Stimulated activated naive CD8-positive, alpha-beta T cell treated with anti-CD3 and anti-CD28 coated beads, Interleukin-15, Interleukin-2, amounts not matched to agents 100 ng/mL and 50 ng/mL, for 24 hours (primary cell): Measurements from ENCODE around the gene MX2.
"Not testable (repeated sequence)": the region's sequence is repeated elsewhere in the genome, so short reads cannot be mapped to it uniquely, and the experiment has no call there.

Experiments used
- H3K27ac Mint-ChIP-seq: one replicate; pipeline ENCODE4 v1.8.0; 2021; ENCODE audit warnings: mild to moderate bottlenecking, mixed read lengths
- H3K27me3 Mint-ChIP-seq: one replicate; pipeline ENCODE4 v1.8.0; 2021; ENCODE audit warnings: mixed read lengths
- H3K36me3 Mint-ChIP-seq: one replicate; pipeline ENCODE4 v1.8.0; 2021; ENCODE audit warnings: low read depth, mixed read lengths
- H3K4me1 Mint-ChIP-seq: one replicate; pipeline ENCODE4 v1.8.0; 2021; ENCODE audit warnings: low read depth, mixed read lengths
- H3K4me3 Mint-ChIP-seq: one replicate; pipeline ENCODE4 v1.8.0; 2021; ENCODE audit warnings: mild to moderate bottlenecking, mixed read lengths
- H3K9me3 Mint-ChIP-seq: one replicate; pipeline ENCODE4 v1.8.0; 2021; ENCODE audit warnings: mixed read lengths

MX2 gene

GRCh38 chr21:41350436-41351155 lies 11.2 kb upstream of the MX2 start:
- no peaks in the 10 kb centered on the region for H3K9me3 Mint-ChIP-seq
- H3K4me3 Mint-ChIP-seq: no peak overlapping the region
- H3K27me3 Mint-ChIP-seq: peaks cover 6% of the 10 kb centered on the region
- no peaks in the 10 kb centered on the region for H3K36me3 Mint-ChIP-seq
- no peaks in the 10 kb centered on the region for H3K4me1 Mint-ChIP-seq
- no peak overlapping the region for H3K27ac Mint-ChIP-seq

DNA sequence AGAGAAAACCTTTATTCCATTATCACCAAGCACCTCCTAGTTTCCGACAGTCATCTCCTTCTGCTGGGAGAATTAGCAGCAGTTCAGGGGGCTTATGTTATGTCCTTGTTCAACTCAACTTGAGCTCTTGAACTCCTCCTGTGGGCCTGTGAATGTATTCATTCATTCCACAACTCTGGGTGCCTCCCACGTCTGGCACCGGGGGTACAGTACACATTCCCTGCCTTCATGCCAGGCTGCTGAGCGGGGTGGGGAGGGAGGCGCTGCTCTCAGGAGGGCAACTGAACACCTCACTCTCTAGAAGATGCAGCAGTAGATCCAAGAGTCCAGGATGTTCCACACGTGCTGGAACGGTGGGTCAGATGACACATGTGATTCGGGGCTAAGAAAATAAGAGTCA lies 4.3 kb upstream of the MX2 start:
- no peak overlapping the region for H3K27ac Mint-ChIP-seq
- no peaks in the 10 kb centered on the region for H3K27me3 Mint-ChIP-seq
- H3K4me3 Mint-ChIP-seq: no peak overlapping the region

GRCh38 chr21:41358193-41359166 lies 3.3 kb upstream of the MX2 start:
- no peaks in the 10 kb centered on the region for H3K27me3 Mint-ChIP-seq
- no peaks in the 10 kb centered on the region for H3K36me3 Mint-ChIP-seq
- H3K9me3 Mint-ChIP-seq: no peaks in the 10 kb centered on the region
- H3K27ac Mint-ChIP-seq: no peak overlapping the region
- no peak overlapping the region for H3K4me3 Mint-ChIP-seq
- H3K4me1 Mint-ChIP-seq: peaks cover 26% of the 10 kb centered on the region

More for the DNA sequence above, 4.3 kb upstream of the MX2 start:
- Mint-ChIP-seq H3K4me1 (peaks cover 18% of the 10 kb centered on the region), H3K9me3 (no peaks in the 10 kb centered on the region), H3K36me3 (no peaks in the 10 kb centered on the region)

- Mint-ChIP-seq H3K9me3 (no peaks in the 10 kb centered on the region), H3K36me3 (no peaks in the 10 kb centered on the region), H3K4me1 (peaks cover 31% of the 10 kb centered on the region), H3K27me3 (no peaks in the 10 kb centered on the region), H3K27ac (no peak overlapping the region), H3K4me3 (no peak overlapping the region)
Measured at GRCh38 chr21:41359286-41359685, 2.5 kb upstream of the MX2 start.

DNA sequence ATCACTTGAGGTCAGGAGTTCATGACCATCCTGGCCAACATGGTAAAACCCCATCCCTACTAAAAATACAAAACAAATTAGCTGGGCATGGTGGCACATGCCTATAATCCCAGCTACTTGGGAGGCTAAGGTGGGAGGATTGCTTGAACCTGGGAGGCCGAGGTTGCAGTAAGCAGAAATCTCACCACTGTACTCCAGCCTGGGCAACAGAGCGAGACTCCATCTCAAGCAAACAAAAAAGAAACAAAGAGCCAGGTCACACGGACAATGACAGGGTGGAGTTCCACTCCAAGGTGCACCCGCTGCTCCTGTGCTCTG lies 2.1 kb upstream of the MX2 start:
- not testable (repeated sequence) for H3K9me3 Mint-ChIP-seq, H3K27me3 Mint-ChIP-seq, H3K36me3 Mint-ChIP-seq, H3K27ac Mint-ChIP-seq, H3K4me3 Mint-ChIP-seq
- peaks cover 33% of the 10 kb centered on the region for H3K4me1 Mint-ChIP-seq

- Mint-ChIP-seq H3K4me3 (no peak overlapping the region), H3K4me1 (peaks cover 38% of the 10 kb centered on the region), H3K9me3 (no peaks in the 10 kb centered on the region), H3K36me3 (peaks cover 6% of the 10 kb centered on the region), H3K27me3 (no peaks in the 10 kb centered on the region), H3K27ac (peak overlapping the region; percentile 98)
Measured at GRCh38 chr21:41360072-41360821, 1.6 kb upstream of the MX2 start.

- Mint-ChIP-seq H3K36me3 (peaks cover 11% of the 10 kb centered on the region), H3K9me3 (no peaks in the 10 kb centered on the region), H3K27ac (peak overlapping the region; percentile 98), H3K4me1 (peaks cover 47% of the 10 kb centered on the region), H3K4me3 (peak overlapping the region; percentile 89), H3K27me3 (no peaks in the 10 kb centered on the region)
Measured at GRCh38 chr21:41361053-41361785, 608 bp upstream of the MX2 start.

GRCh38 chr21:41362605-41363369 lies 960 bp downstream of the MX2 start:
- H3K9me3 Mint-ChIP-seq: no peaks in the 10 kb centered on the region
- H3K27ac Mint-ChIP-seq: peak overlapping the region; percentile 98
- H3K27me3 Mint-ChIP-seq: no peaks in the 10 kb centered on the region
- peak overlapping the region; percentile 89 for H3K4me3 Mint-ChIP-seq
- H3K4me1 Mint-ChIP-seq: peaks cover 63% of the 10 kb centered on the region
- H3K36me3 Mint-ChIP-seq: peaks cover 12% of the 10 kb centered on the region

DNA sequence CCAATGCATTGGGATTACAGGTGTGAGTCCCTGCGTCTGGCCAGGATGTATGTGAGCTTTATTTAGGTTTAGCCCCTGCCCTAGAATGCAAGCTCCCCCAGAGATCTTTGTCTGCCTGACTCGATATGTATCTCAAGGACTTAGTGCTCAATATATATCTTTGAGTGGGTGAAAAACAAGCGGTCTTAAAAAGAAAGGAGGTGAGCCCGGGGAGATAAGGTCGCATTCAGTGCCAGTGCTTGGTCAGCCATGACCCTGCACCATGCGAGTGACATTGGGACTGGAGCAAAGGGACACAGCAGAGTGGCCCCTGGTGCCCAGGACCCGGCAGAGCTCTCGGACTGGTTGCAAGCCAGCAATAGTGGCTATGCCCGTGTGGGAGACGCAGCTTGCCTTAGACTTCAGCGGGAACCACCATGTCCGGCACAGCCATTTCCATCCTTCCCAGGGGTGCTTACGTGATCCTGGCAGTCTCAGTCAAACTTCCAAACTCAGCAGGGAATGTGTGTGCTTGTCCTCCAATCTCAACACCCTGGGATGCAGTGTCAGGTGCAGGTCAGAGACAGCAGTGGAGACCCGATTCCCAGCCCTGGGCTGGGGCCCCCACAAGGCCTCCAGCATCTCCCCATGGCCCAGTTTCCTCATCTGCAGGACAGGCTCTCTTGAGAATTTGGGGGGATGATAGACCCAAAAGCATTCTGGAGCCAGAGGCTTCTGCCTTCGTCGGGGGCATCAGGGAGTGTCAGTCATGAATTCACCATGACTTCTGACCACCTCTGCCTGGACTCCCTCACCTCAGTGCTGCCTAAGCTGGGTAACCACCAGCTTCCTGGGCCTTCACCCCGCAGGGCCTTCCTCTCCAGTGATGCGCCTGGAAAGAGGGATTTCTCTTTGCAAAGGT lies 1.8 kb downstream of the MX2 start:
- Mint-ChIP-seq H3K4me1 (peaks cover 71% of the 10 kb centered on the region), H3K27ac (peak overlapping the region; percentile 98), H3K4me3 (peak overlapping the region; percentile 89), H3K27me3 (no peaks in the 10 kb centered on the region), H3K9me3 (no peaks in the 10 kb centered on the region), H3K36me3 (peaks cover 18% of the 10 kb centered on the region)

DNA sequence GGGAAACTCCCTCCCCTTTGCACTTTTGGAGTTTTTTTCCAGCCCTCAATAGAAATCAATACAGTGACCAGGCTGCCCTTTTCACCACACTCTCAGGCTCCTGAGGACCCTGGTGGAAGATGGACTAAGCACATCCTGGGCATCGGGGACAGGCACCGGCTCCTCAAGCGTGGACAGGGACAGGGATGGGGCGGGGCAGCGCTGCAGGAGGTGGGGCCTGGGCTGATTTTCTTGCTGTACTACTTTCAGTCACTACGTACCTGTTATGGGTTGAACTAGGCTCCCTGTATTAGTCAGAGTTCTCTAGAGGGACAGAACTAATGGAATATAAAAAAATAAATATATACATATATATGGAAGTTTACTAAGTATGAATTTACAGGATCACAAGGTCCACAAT lies 2.5 kb downstream of the MX2 start:
- Mint-ChIP-seq H3K27ac (no peak overlapping the region), H3K36me3 (peaks cover 18% of the 10 kb centered on the region)

GRCh38 chr21:41365377-41366107 lies 3.7 kb downstream of the MX2 start:
- Mint-ChIP-seq H3K4me1 (peaks cover 86% of the 10 kb centered on the region), H3K27me3 (no peaks in the 10 kb centered on the region), H3K36me3 (peaks cover 18% of the 10 kb centered on the region), H3K27ac (no peak overlapping the region), H3K4me3 (no peak overlapping the region), H3K9me3 (no peaks in the 10 kb centered on the region)

More for the DNA sequence above, 2.5 kb downstream of the MX2 start:
- H3K4me1 Mint-ChIP-seq: peaks cover 78% of the 10 kb centered on the region
- no peaks in the 10 kb centered on the region for H3K9me3 Mint-ChIP-seq
- H3K27me3 Mint-ChIP-seq: no peaks in the 10 kb centered on the region
- no peak overlapping the region for H3K4me3 Mint-ChIP-seq

DNA sequence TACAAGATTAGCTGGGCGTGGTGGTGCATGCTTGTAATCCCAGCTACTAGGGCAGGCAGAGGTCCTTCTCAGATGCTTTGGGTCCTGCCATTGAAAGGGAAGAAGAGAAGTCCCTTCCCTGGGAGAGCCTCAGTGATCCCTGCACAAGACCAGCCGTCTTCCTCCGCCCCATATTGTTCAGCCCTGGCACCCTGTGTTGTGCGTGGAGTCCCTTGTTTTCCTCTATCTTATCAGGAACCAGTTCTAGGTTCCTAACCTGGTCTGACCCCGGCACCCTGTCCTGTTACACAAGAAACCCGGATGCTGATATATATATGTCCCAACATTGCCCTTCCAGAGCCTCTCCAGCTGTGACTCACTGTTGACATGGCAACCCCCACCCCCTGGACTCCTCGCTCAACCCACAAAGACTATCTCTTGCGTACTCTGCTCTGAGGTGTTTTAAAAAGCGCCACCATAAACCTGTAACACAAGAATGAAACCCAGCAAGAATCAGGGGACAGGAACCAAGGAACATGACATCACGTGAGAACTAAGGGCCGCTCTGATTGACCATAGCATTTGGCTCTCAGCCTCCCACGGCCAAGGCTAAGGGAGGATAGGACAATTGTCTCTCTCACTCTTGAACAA lies 4.8 kb downstream of the MX2 start:
- Mint-ChIP-seq H3K36me3 (peaks cover 18% of the 10 kb centered on the region), H3K27me3 (no peaks in the 10 kb centered on the region), H3K4me1 (peaks cover 89% of the 10 kb centered on the region), H3K27ac (no peak overlapping the region), H3K4me3 (no peak overlapping the region), H3K9me3 (no peaks in the 10 kb centered on the region)
